GM12878 (cell line): ENCODE data around the gene RMI2. TPM values are rescaled to one million over a fixed set of nuclear protein-coding genes. Genes with fewer than 3 reads are reported as not detected.

Source experiments
- BHLHE40 ChIP-seq, 2 experiments: fragments of 450-650 bp in 1 of 2; IDR thresholded peaks; 2 replicates each; pipeline ENCODE4 v1.6.1; 2011 to 2017; ENCODE audit warnings: low read depth in 2 of 2, borderline replicate concordance in 1 of 2, improper control_type of control experiment in 1 of 2, low read length in 1 of 2, mild to moderate bottlenecking in 1 of 2
- CEBPZ ChIP-seq: fragments of 150-350 bp; IDR thresholded peaks from 2 replicates; pipeline ENCODE4 v1.6.1; 2016; ENCODE audit warnings: low read depth, low read length
- E4F1 ChIP-seq: fragments of 450-650 bp; IDR thresholded peaks from 2 replicates; pipeline ENCODE4 v1.6.1; 2018; ENCODE audit warnings: borderline replicate concordance, mild to moderate bottlenecking; ENCODE audit not compliant: partially characterized antibody
- FOXK2 ChIP-seq: fragments of 450-650 bp; IDR thresholded peaks from 2 replicates; pipeline ENCODE4 v1.6.1; 2017; ENCODE audit warnings: mild to moderate bottlenecking, moderate library complexity
- FOXM1 ChIP-seq: IDR thresholded peaks from 2 replicates; pipeline ENCODE4 v1.6.1; 2012; ENCODE audit warnings: low read depth, mild to moderate bottlenecking, inconsistent platforms, low read length, moderate library complexity
- GABPA ChIP-seq: IDR thresholded peaks from 2 replicates; pipeline ENCODE4 v1.6.1; 2014; ENCODE audit warnings: antibody characterized with exemption, low read depth, mild to moderate bottlenecking, inconsistent platforms
- JUND ChIP-seq: IDR thresholded peaks from 2 replicates; pipeline ENCODE4 v1.6.1; 2012; ENCODE audit warnings: low read depth, mild to moderate bottlenecking, low read length, improper control_type of control experiment, moderate library complexity
- MAX ChIP-seq: IDR thresholded peaks from 2 replicates; pipeline ENCODE4 v1.6.1; 2012; ENCODE audit warnings: low read depth, low read length, improper control_type of control experiment
- NRF1 ChIP-seq: conservative IDR thresholded peaks from 2 replicates; pipeline ENCODE4 v1.6.1; 2011; ENCODE audit warnings: mild to moderate bottlenecking, low read depth, low read length, improper control_type of control experiment
- PBX3 ChIP-seq: IDR thresholded peaks from 2 replicates; pipeline ENCODE4 v1.6.1; 2011; ENCODE audit warnings: mild to moderate bottlenecking, low read depth, low read length, moderate library complexity; ENCODE audit not compliant: insufficient replicate concordance
- POLR2AphosphoS2 ChIP-seq: IDR thresholded peaks from 2 replicates; pipeline ENCODE4 v1.6.1; 2011; ENCODE audit warnings: low read depth, mild to moderate bottlenecking, low read length, improper control_type of control experiment, moderate library complexity
- RELB ChIP-seq: fragments of 450-650 bp; IDR thresholded peaks from 2 replicates; pipeline ENCODE4 v1.6.1; 2017; ENCODE audit warnings: low read depth, mild to moderate bottlenecking, moderate library complexity
- SMAD5 ChIP-seq: IDR thresholded peaks from 2 replicates; pipeline ENCODE4 v1.6.1; 2016; ENCODE audit warnings: antibody characterized with exemption, low read depth
- SREBF1 ChIP-seq: IDR thresholded peaks from 2 replicates; pipeline ENCODE4 v1.6.1; 2012; ENCODE audit warnings: mild to moderate bottlenecking, low read length
- ZNF592 ChIP-seq: fragments of 450-650 bp; IDR thresholded peaks from 2 replicates; pipeline ENCODE4 v1.6.1; 2017; ENCODE audit warnings: mild to moderate bottlenecking, moderate library complexity
- polyA plus RNA-seq, 11 experiments: library from polyadenylated mRNA; depleted of rRNA in 4 of 11; unstranded in 6 of 11; stranded (reverse) in 5 of 11; fragments of >200 nt; fragmentation: Nextera tagmentation in 4 of 11; fragmentation: Illumina TruSeq in 1 of 11; extraction: Ambion mirVana in 4 of 11; extraction: Trizol in 1 of 11; gene quantifications; 1 replicate in 1 of 11; 2 replicates in 10 of 11; pipeline versions ENCODE4 v1.2.1 to v1.2.3, GENCODE V29; 2011 to 2016; ENCODE audit warnings: inconsistent platforms in 2 of 11, missing spikeins in 2 of 11, low read depth in 1 of 11
- total RNA-seq, 4 experiments: library from RNA; depleted of rRNA in 3 of 4; stranded (reverse); fragments of >200 nt in 3 of 4; fragmentation: Illumina TruSeq in 1 of 4; extraction: Trizol in 1 of 4; gene quantifications; 2 replicates each; pipeline versions ENCODE4 v1.2.1 to v1.2.3, GENCODE V29; 2013 to 2021

The RMI2 gene
- total and polyA plus RNA-seq, 10 of the 15 experiments (the other 5 are each of a cell fraction or from before 2014, with no cell fraction given) = 9.6 to 68.8 (median 32.1) TPM

- TF ChIP-seq JUND (0 out of 2 replicates have a peak, but pooled peaks have one; percentile 5), E4F1 (no peak), FOXM1 (peak; percentile 53; the same call in 1 of the 2 replicates), MAX (peak; percentile 64; the same call in 1 of the 2 replicates), GABPA (no peak), NRF1 (no peak), BHLHE40 (IDR thresholded peaks at IDR 0.05; ENCODE audit: borderline replicate concordance in 1 of 2, low read depth in 2 of 2, low read length in 1 of 2) (peak; percentile 100), SMAD5 (no peak), RELB (peak; percentile 87), PBX3 (peak; percentile 75), CEBPZ (no peak), FOXK2 (no peak), SREBF1 (no peak), POLR2AphosphoS2 (no peak), ZNF592 (peak; percentile 84)
Measured at GRCh38 chr16:11297492-11298142, 47.6 kb upstream of the RMI2 start (continued).
